H1 (cell line): ENCODE data around the gene SNTG2. TPM values are rescaled to one million over a fixed set of nuclear protein-coding genes. Genes with fewer than 3 reads are reported as not detected.

Experiments
- CTCF ChIA-PET: fragments of 300-600 bp; sonication (Branson Sonifier 250); formaldehyde crosslinking; loops from one replicate; lab custom pipeline; 2021; ENCODE audit not compliant: partially characterized antibody; lab: Charles Lee
- POLR2A ChIA-PET: fragments of 300-600 bp; sonication (Branson Sonifier 250); formaldehyde crosslinking; loops from one replicate; lab custom pipeline; 2021; ENCODE audit warnings: inconsistent platforms; ENCODE audit not compliant: partially characterized antibody; lab: Charles Lee
- DNase-seq, 2 experiments: peaks; one replicate each; pipeline versions ENCODE4 v3.0.0 to v3.0.0-alpha.2; 2010 to 2022; ENCODE audit warnings: low spot score in 2 of 2, low read depth in 1 of 2, mixed read lengths in 1 of 2
- FAIRE-seq: peaks from 2 replicates; lab custom pipeline; 2011; peaks lifted over from hg19 to GRCh38; lab: Jason Lieb, UNC
- H2AFZ ChIP-seq: 2 replicates; pipeline ENCODE4 v1.8.1; 2012; ENCODE audit warnings: low read length, inconsistent platforms
- H2AK5ac ChIP-seq: 2 replicates; pipeline ENCODE4 v1.6.1; 2013; ENCODE audit warnings: low read depth, low read length
- H2BK120ac ChIP-seq: replicated peaks from 2 replicates; pipeline ENCODE3; 2013; ENCODE audit warnings: low read depth, low read length, inconsistent platforms
- H2BK12ac ChIP-seq: 2 replicates; pipeline ENCODE4 v1.6.1; 2013; ENCODE audit warnings: low read depth, low read length
- H2BK15ac ChIP-seq: 2 replicates; pipeline ENCODE4 v1.6.1; 2013; ENCODE audit warnings: low read length
- H2BK20ac ChIP-seq: 2 replicates; pipeline ENCODE4 v1.6.1; 2013; ENCODE audit warnings: low read length
- H2BK5ac ChIP-seq: 2 replicates; pipeline ENCODE4 v1.6.1; 2013; ENCODE audit warnings: low read depth, low read length
- H3K14ac ChIP-seq: 2 replicates; pipeline ENCODE4 v1.6.1; 2013; ENCODE audit warnings: inconsistent platforms; ENCODE audit not compliant: insufficient read length
- H3K18ac ChIP-seq: 2 replicates; pipeline ENCODE4 v1.6.1; 2013; ENCODE audit warnings: low read length; ENCODE audit errors: extremely low read depth
- H3K23ac ChIP-seq: 2 replicates; pipeline ENCODE4 v1.6.1; 2013; ENCODE audit warnings: inconsistent platforms; ENCODE audit not compliant: insufficient read length
- H3K23me2 ChIP-seq: 2 replicates; pipeline ENCODE4 v1.6.1; 2013; ENCODE audit warnings: low read depth, low read length
- H3K27ac ChIP-seq: 2 replicates; pipeline ENCODE4 v1.6.1; 2011; ENCODE audit warnings: low read depth, low read length, inconsistent platforms
- H3K27me3 ChIP-seq, 4 experiments: replicated peaks in 1 of 4; 1 replicate in 1 of 4; 2 replicates in 3 of 4; pipeline versions ENCODE4 v1.6.1 to v1.8.1; 2011 to 2013; ENCODE audit warnings: low read length in 3 of 4, mild to moderate bottlenecking in 3 of 4, inconsistent platforms in 2 of 4, mixed read lengths in 2 of 4, moderate library complexity in 1 of 4; ENCODE audit not compliant: control insufficient read depth in 3 of 4, insufficient read depth in 3 of 4; ENCODE audit errors: extremely low read depth in 1 of 4
- H3K36me3 ChIP-seq, 4 experiments: 2 replicates each; pipeline versions ENCODE4 v1.6.1 to v1.8.1; 2011 to 2013; ENCODE audit warnings: mild to moderate bottlenecking in 4 of 4, low read length in 3 of 4, moderate library complexity in 2 of 4, control low read depth in 1 of 4, inconsistent platforms in 1 of 4; ENCODE audit not compliant: insufficient read depth in 4 of 4, control insufficient read depth in 2 of 4
- H3K4ac ChIP-seq: replicated peaks from 2 replicates; pipeline ENCODE3; 2013; ENCODE audit warnings: low read length, low read depth, mixed read lengths, inconsistent platforms; ENCODE audit not compliant: insufficient read length
- H3K4me1 ChIP-seq, 4 experiments: replicated peaks in 1 of 4; 1 replicate in 1 of 4; 2 replicates in 3 of 4; pipeline versions ENCODE4 v1.6.1 to v1.8.1; 2011 to 2013; ENCODE audit warnings: low read length in 3 of 4, inconsistent platforms in 2 of 4, mixed read lengths in 1 of 4; ENCODE audit not compliant: insufficient read depth in 4 of 4, control insufficient read depth in 3 of 4
- H3K4me2 ChIP-seq, 2 experiments: 2 replicates each; pipeline versions ENCODE4 v1.6.1 to v1.8.1; 2011 to 2013; ENCODE audit warnings: low read depth in 2 of 2, low read length in 2 of 2, control low read depth in 1 of 2, inconsistent platforms in 1 of 2, mild to moderate bottlenecking in 1 of 2; ENCODE audit not compliant: insufficient read depth in 1 of 2
- H3K4me3 ChIP-seq, 4 experiments: fragments of 200-600, 300-600 bp in 1 of 4; sonication (generic), shearing (Covaris generic), sonication (Bioruptor Twin) in 1 of 4; 2 replicates each; pipeline versions ENCODE4 v1.5.1 to v1.8.1; 2011 to 2016; ENCODE audit warnings: low read length in 4 of 4, low read depth in 3 of 4, control low read depth in 2 of 4, inconsistent platforms in 2 of 4, mild to moderate bottlenecking in 2 of 4, mixed read lengths in 1 of 4, moderate library complexity in 1 of 4; ENCODE audit not compliant: insufficient read depth in 2 of 4; ENCODE audit errors: extremely low read depth in 1 of 4
- H3K56ac ChIP-seq: replicated peaks from 2 replicates; pipeline ENCODE3; 2013; ENCODE audit warnings: low read depth, mild to moderate bottlenecking, mixed read lengths, low read length, inconsistent platforms; ENCODE audit not compliant: insufficient read length
- H3K79me1 ChIP-seq: 2 replicates; pipeline ENCODE4 v1.6.1; 2013; ENCODE audit warnings: low read depth, low read length, control low read depth
- H3K79me2 ChIP-seq, 2 experiments: 2 replicates each; pipeline versions ENCODE4 v1.6.1 to v1.8.1; 2012 to 2013; ENCODE audit warnings: low read length in 2 of 2, mild to moderate bottlenecking in 2 of 2, inconsistent platforms in 1 of 2; ENCODE audit not compliant: insufficient read depth in 2 of 2, control insufficient read depth in 1 of 2
- H3K9ac ChIP-seq, 4 experiments: replicated peaks in 1 of 4; 1 replicate in 1 of 4; 2 replicates in 3 of 4; pipeline versions ENCODE4 v1.6.1 to v1.8.1; 2011 to 2013; ENCODE audit warnings: low read depth in 3 of 4, low read length in 3 of 4, control low read depth in 2 of 4, mild to moderate bottlenecking in 2 of 4, moderate library complexity in 2 of 4, inconsistent platforms in 1 of 4; ENCODE audit errors: extremely low read depth in 1 of 4
- H3K9me3 ChIP-seq, 2 experiments: 2 replicates each; pipeline versions ENCODE4 v1.6.1 to v1.8.1; 2012 to 2013; ENCODE audit warnings: mild to moderate bottlenecking in 2 of 2, moderate library complexity in 2 of 2, control low read depth in 1 of 2, inconsistent platforms in 1 of 2, low read depth in 1 of 2, low read length in 1 of 2, mixed read lengths in 1 of 2; ENCODE audit not compliant: insufficient read depth in 2 of 2
- H4K20me1 ChIP-seq, 2 experiments: replicated peaks in 1 of 2; 2 replicates each; pipeline versions ENCODE3 to v1.8.1; 2011 to 2013; ENCODE audit warnings: inconsistent platforms in 2 of 2, low read length in 2 of 2, mild to moderate bottlenecking in 1 of 2; ENCODE audit not compliant: insufficient read depth in 2 of 2, control insufficient read depth in 1 of 2
- H4K5ac ChIP-seq: 2 replicates; pipeline ENCODE4 v1.6.1; 2013; ENCODE audit warnings: low read length, low read depth, mixed read lengths, inconsistent platforms; ENCODE audit not compliant: insufficient read length
- H4K8ac ChIP-seq: 2 replicates; pipeline ENCODE4 v1.8.0; 2013; ENCODE audit warnings: mild to moderate bottlenecking, moderate library complexity, low read length, inconsistent platforms; ENCODE audit not compliant: insufficient read depth; ENCODE audit errors: extremely low read depth
- H4K91ac ChIP-seq: replicated peaks from 2 replicates; pipeline ENCODE3; 2013; ENCODE audit warnings: low read length, mixed read lengths, inconsistent platforms; ENCODE audit not compliant: insufficient read length
- ASH2L ChIP-seq: fragments of 200-600, 300-600 bp; sonication (generic); IDR thresholded peaks from one replicate; pipeline ENCODE4 v1.7.1; 2017; ENCODE audit warnings: low read length
- WGBS, 2 experiments: shearing (Covaris generic) in 1 of 2; methylation state at CpG; one replicate each; pipeline versions ENCODE4 v1.1.6 to v1.1.7; 2013 to 2015; ENCODE audit warnings: low lambda C conversion rate in 2 of 2, mixed read lengths in 2 of 2, inconsistent platforms in 1 of 2, low coverage in 1 of 2, missing lambda C conversion rate in 1 of 2; ENCODE audit not compliant: insufficient replicate concordance in 2 of 2, insufficient coverage in 1 of 2, insufficient read length in 1 of 2; ENCODE audit errors: extremely low coverage in 1 of 2, missing lambda C conversion rate in 1 of 2; 5-methylcytosine and 5-hydroxymethylcytosine counted together
- polyA plus RNA-seq, 7 experiments: library from polyadenylated mRNA; depleted of rRNA in 3 of 7; stranded (reverse) in 5 of 7; unstranded in 2 of 7; fragments of >200 nt in 5 of 7; fragments of 200-250 nt in 2 of 7; gene quantifications; 1 replicate in 5 of 7; 2 replicates in 1 of 7; 4 replicates in 1 of 7; pipeline versions ENCODE4 v1.2.1 to v1.2.3, GENCODE V29; 2011 to 2013; ENCODE audit warnings: missing spikeins in 2 of 7, mixed read lengths in 2 of 7
- total RNA-seq: library from RNA; stranded (reverse); fragmentation: NEBNext Ultra II Directional; extraction: Animal tissue kit (Norgen Biotek cat#: 25700); gene quantifications from 2 replicates; pipeline ENCODE4 v1.2.1, GENCODE V29; 2021

Gene SNTG2
- total and polyA plus RNA-seq, 2 of the 8 experiments (the other 6 are each of a cell fraction or from before 2014, with no cell fraction given), result 6.6 to 18.1 TPM

DNA sequence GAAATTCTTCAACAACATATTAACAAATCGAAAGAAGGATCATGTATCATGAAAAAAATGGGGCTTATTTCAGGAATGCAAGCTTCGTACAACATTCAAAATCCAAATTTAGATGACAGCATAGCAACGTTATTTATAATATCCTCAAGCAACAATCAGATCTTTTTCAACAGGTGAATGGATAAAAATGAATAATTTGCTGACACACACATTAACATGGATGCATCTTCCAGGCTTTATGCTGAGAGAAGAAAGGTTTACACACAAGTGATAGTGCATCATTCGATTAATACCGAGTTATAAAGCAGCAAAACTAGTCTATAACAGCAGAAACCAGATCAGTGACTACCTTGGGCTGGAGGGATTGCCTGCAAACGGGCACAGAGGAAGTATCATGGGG is 253.1 kb downstream of the SNTG2 start:
- no peak overlapping the region for H3K4me3 ChIP-seq
- H2BK15ac ChIP-seq, result no peak overlapping the region
- H3K23ac ChIP-seq, result no peak overlapping the region
- H2AFZ ChIP-seq, result no peak overlapping the region
- no peak overlapping the region for H3K4ac ChIP-seq
- TF ChIP-seq ASH2L, result no peak
- H2AK5ac ChIP-seq, result no peak overlapping the region
- no peaks in the 10 kb centered on the region for H3K27me3 ChIP-seq
- H4K20me1 ChIP-seq, result no peaks in the 10 kb centered on the region
- 92% methylated on average over 6 of the region's 6 CpGs; no CpG with 5 or more reads in 1 of the 2 experiments for WGBS, 2 experiments
- H4K8ac ChIP-seq, result no peak overlapping the region
- no peak overlapping the region for H2BK12ac ChIP-seq
- no peaks in the 10 kb centered on the region for H3K79me1 ChIP-seq
- no peak for DNase-seq
- no peaks in the 10 kb centered on the region for H3K79me2 ChIP-seq
- no peak overlapping the region for H4K91ac ChIP-seq
- CTCF ChIA-PET, result interaction anchor here (0.5 to 0.6 kb wide), 2 partner anchors 11 to 71 kb away, joined by 3 to 6 read pairs; no protein-coding TSS in a partner anchor
- no peak overlapping the region for H3K18ac ChIP-seq
- no peak overlapping the region for H3K4me2 ChIP-seq
- no peaks in the 10 kb centered on the region; a peak in 3 of 8 replicates for H3K36me3 ChIP-seq
- H3K4me1 ChIP-seq, result no peaks in the 10 kb centered on the region
- H3K27ac ChIP-seq, result no peak overlapping the region
- H4K5ac ChIP-seq, result no peak overlapping the region
- no peak overlapping the region for H2BK5ac ChIP-seq
- POLR2A ChIA-PET, result interaction anchor here (2.1 kb wide), 1 partner anchor 9 kb away, joined by 6 read pairs; no protein-coding TSS in a partner anchor
- no peak for FAIRE-seq
- H2BK20ac ChIP-seq, result no peak overlapping the region
- H3K56ac ChIP-seq, result no peak overlapping the region
- H2BK120ac ChIP-seq, result no peak overlapping the region
- H3K23me2 ChIP-seq, result no peaks in the 10 kb centered on the region
- H3K9ac ChIP-seq, result no peak overlapping the region
- H3K9me3 ChIP-seq, result 0 out of 4 replicates have a peak, but pooled peaks cover 0 to 4% of the 10 kb centered on the region in 2 experiments
- no peak overlapping the region for H3K14ac ChIP-seq
